ENCODE data around the gene MTHFR.

DNA sequence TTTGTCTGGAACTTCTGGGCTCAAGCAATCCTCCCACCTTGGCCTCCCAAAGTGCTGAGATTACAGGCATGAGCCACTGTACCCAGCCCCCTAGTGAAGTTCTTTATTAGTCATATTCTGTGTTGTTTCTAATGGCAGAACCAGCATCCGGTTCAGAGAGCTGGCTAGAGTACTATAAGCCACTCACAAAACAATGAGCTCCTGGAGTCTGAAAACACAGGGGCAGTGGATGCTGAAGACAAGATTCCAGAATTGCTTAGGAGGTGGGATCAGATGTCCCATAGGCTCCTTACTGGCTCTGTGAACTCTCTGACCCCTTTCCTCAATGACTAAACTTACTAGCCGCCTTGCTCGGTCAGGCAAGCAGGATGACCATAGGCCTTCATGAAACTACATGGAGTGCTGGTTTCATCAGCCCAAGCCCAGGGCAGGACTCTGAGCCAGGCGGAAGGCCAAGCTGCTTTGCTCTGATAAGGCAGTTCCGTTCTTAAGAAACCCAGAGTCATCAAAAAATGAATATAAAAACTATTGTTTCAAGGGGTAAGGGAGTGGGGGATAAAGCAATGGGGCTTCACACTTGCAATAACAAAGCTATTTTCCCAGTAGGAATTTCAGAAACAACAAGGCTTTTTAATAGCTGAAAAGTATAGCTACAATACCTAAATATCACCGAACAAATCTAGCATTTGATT is 8.1 kb downstream of the MTHFR start:
- TF ChIP-seq, protein P1, sequence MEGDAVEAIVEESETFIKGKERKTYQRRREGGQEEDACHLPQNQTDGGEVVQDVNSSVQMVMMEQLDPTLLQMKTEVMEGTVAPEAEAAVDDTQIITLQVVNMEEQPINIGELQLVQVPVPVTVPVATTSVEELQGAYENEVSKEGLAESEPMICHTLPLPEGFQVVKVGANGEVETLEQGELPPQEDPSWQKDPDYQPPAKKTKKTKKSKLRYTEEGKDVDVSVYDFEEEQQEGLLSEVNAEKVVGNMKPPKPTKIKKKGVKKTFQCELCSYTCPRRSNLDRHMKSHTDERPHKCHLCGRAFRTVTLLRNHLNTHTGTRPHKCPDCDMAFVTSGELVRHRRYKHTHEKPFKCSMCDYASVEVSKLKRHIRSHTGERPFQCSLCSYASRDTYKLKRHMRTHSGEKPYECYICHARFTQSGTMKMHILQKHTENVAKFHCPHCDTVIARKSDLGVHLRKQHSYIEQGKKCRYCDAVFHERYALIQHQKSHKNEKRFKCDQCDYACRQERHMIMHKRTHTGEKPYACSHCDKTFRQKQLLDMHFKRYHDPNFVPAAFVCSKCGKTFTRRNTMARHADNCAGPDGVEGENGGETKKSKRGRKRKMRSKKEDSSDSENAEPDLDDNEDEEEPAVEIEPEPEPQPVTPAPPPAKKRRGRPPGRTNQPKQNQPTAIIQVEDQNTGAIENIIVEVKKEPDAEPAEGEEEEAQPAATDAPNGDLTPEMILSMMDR (IDR thresholded peaks at IDR 0.05): no peak
- no peak for TF ChIP-seq FOXM1 (IDR thresholded peaks at IDR 0.05; ENCODE audit: low read depth)
- no peak for TF ChIP-seq MXI1 (IDR thresholded peaks at IDR 0.05; ENCODE audit: low read depth, low read length)
- TF ChIP-seq, protein P2, sequence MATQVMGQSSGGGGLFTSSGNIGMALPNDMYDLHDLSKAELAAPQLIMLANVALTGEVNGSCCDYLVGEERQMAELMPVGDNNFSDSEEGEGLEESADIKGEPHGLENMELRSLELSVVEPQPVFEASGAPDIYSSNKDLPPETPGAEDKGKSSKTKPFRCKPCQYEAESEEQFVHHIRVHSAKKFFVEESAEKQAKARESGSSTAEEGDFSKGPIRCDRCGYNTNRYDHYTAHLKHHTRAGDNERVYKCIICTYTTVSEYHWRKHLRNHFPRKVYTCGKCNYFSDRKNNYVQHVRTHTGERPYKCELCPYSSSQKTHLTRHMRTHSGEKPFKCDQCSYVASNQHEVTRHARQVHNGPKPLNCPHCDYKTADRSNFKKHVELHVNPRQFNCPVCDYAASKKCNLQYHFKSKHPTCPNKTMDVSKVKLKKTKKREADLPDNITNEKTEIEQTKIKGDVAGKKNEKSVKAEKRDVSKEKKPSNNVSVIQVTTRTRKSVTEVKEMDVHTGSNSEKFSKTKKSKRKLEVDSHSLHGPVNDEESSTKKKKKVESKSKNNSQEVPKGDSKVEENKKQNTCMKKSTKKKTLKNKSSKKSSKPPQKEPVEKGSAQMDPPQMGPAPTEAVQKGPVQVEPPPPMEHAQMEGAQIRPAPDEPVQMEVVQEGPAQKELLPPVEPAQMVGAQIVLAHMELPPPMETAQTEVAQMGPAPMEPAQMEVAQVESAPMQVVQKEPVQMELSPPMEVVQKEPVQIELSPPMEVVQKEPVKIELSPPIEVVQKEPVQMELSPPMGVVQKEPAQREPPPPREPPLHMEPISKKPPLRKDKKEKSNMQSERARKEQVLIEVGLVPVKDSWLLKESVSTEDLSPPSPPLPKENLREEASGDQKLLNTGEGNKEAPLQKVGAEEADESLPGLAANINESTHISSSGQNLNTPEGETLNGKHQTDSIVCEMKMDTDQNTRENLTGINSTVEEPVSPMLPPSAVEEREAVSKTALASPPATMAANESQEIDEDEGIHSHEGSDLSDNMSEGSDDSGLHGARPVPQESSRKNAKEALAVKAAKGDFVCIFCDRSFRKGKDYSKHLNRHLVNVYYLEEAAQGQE (IDR thresholded peaks at IDR 0.05; ENCODE audit: low read depth, low read length): no peak
- no peak for TF ChIP-seq TCF12 (IDR thresholded peaks at IDR 0.05)
- TF ChIP-seq, protein P3, sequence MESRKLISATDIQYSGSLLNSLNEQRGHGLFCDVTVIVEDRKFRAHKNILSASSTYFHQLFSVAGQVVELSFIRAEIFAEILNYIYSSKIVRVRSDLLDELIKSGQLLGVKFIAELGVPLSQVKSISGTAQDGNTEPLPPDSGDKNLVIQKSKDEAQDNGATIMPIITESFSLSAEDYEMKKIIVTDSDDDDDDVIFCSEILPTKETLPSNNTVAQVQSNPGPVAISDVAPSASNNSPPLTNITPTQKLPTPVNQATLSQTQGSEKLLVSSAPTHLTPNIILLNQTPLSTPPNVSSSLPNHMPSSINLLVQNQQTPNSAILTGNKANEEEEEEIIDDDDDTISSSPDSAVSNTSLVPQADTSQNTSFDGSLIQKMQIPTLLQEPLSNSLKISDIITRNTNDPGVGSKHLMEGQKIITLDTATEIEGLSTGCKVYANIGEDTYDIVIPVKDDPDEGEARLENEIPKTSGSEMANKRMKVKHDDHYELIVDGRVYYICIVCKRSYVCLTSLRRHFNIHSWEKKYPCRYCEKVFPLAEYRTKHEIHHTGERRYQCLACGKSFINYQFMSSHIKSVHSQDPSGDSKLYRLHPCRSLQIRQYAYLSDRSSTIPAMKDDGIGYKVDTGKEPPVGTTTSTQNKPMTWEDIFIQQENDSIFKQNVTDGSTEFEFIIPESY (IDR thresholded peaks at IDR 0.05; ENCODE audit: borderline replicate concordance, low read depth): no peak
- TF ChIP-seq, protein P4, sequence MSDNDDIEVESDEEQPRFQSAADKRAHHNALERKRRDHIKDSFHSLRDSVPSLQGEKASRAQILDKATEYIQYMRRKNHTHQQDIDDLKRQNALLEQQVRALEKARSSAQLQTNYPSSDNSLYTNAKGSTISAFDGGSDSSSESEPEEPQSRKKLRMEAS (IDR thresholded peaks at IDR 0.05; ENCODE audit: low read depth): no peak
- TF ChIP-seq RXRA (IDR thresholded peaks at IDR 0.05; ENCODE audit: borderline replicate concordance, low read depth): no peak
- TF ChIP-seq, protein P5, sequence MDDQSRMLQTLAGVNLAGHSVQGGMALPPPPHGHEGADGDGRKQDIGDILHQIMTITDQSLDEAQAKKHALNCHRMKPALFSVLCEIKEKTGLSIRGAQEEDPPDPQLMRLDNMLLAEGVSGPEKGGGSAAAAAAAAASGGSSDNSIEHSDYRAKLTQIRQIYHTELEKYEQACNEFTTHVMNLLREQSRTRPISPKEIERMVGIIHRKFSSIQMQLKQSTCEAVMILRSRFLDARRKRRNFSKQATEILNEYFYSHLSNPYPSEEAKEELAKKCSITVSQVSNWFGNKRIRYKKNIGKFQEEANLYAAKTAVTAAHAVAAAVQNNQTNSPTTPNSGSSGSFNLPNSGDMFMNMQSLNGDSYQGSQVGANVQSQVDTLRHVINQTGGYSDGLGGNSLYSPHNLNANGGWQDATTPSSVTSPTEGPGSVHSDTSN (IDR thresholded peaks at IDR 0.05): no peak
- no peak for TF ChIP-seq ELF1 (IDR thresholded peaks at IDR 0.05)
- TF ChIP-seq POLR2AphosphoS5 (IDR thresholded peaks at IDR 0.05; ENCODE audit: low read depth, low read length): no peak
- TF ChIP-seq TAF1 (IDR thresholded peaks at IDR 0.05; ENCODE audit: borderline replicate concordance, low read depth, low read length): no peak

Measured in SK-N-SH (cell line).